Stimulated activated CD4-positive, alpha-beta T cell treated with anti-CD3 and anti-CD28 coated beads, Interleukin-4, amount 100 ng/mL, for 4 hours (primary cell): ENCODE data around the gene FAM120A.

Experiments used
- DNase-seq, 2 experiments: peaks; one replicate each; pipeline ENCODE4 v3.0.0-alpha.2; 2020

The FAM120A gene

GRCh38 chr9:93580654-93581380 is 129.3 kb downstream of the FAM120A start:
- DNase-seq, result no peak

- no peak for DNase-seq
Measured at GRCh38 chr9:93582115-93582514, 130.6 kb downstream of the FAM120A start.

DNA sequence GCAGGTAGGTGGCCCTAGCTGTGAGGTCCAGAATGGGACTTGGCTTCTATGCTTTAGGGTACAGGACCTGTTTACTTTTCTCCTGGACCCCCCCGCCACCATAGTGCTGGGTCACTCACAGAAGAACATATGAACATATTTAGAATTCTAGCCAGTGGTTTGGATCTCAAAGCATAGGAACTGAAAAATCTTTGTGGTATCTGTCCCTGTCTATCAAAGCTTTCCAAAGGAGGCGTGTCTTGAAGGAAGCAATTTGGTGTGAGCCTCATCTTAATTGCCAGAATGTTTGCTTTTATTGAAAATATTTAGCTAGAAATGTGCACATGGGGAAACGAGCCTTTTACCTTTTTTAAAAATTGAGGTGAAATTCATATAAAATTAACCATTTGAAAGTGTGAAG is 131.1 kb downstream of the FAM120A start:
- DNase-seq, result no peak

DNA sequence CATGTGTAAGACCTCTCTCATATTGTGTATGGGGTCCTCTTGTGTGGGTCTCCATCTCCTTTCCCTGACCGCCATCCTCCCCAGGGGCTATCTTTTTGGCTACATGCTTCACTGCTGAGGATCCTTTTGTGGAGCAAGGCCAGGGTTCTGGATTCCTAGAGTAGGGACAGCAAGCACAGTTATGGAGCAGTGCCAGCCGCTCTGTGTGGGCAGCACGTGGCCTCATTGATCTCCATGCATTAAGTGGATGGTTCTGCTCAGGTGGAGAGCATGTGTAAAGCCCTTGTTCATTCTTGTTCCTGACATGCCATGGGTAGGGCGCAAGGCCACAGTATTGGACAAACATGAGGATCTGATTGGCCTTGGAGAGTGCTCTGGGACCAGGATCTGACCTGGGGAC is 133.8 kb downstream of the FAM120A start:
- DNase-seq, result no peak

- DNase-seq, result no peak
Measured at GRCh38 chr9:93585695-93586094, 134.2 kb downstream of the FAM120A start.

GRCh38 chr9:93586290-93587057 is 135.0 kb downstream of the FAM120A start:
- DNase-seq, result no peak

DNA sequence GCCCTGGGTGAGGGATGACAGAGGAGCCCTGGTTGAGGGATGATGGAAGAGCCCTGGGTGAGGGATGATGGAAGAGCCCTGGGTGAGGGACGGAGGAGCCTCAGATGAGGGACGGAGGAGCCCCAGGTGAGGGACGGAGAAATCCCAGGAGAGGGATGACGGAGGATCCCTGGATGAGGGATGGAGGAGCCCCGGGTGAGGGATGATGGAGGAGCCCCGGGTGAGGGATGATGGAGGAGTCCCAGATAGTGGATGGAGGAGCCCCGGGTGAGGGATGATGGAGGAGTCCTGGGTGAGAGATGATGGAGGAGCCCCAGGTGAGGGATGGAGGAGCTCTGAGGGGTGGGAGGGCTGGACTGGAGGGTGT is 135.8 kb downstream of the FAM120A start:
- no peak for DNase-seq

DNA sequence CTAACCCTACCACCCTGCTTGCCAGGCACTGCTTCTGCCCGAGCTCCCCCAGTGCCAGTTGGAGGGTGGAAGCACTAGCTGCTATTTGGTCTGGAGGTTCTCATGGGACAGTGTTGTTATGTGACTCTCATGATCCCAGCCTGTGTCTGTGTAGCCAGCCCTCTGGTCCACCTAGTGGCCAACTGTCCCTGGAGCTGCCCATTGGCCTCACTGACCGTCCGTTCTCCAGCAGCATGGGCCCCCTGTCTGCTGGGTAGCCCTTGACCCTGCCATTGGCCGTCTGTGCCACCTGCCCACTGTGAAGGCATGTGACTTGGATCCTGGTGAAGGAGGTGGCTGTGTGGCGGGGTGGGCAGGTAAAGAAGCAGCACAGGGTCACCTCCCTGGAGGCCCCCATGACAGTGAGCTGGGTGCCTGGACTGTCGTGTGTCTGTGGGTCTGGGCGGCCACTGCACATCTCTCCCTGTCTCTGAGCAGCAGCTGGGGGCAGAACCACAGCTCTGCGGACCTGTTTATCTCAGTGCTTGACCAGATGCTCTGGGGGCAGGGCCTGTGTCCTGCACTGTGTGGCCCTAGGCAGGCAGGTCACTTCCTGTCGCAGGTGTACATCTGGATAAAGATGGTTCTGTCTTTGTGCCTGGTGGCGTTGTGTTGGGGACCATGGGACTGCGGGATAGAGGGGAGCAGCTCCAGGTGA is 136.3 kb downstream of the FAM120A start:
- no peak for DNase-seq

DNA sequence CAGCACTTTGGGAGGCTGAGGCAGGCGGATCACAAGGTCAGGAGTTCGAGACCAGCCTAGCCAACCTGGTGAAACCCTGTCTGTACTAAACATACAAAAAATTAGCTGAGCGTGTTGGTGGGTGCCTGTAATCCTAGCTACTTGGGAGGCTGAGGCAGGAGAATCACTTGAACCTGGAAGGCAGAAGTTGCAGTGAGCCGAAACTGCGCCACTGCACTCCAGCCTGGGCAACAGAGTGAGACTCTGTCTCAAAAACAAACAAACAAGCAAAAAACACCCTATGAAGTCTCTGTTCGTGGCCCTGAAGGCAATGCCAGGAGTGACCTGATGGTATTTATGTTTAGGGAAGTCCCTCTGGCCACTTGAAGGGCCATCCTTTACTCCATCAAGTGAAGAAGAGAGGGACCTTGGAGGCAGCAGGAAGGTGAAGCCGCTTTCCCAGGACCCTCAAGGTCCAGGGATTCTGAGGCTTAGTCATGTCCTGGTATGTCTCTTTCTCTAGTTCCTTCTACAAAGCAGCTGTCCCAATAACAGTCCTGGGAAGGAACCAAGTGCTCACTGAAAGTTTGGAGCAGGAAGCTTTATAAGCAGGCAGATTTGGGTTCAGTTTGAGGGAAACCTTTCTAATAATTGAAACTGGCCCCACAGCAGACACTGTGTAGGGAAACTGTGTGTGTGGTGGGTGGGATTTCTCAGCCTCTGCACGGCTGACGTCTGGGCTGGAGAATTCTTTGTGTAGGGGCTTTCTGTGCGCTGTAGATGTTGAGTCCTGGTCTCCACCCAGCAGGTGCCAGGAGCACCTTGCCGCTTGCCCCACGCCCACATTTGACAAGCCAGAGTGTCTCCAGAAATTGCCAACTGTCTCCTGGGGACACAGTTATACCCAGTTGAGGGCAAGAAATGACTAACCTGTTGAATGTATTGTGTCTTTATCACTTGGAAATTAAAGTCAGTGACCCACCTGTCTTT is 137.4 kb downstream of the FAM120A start:
- DNase-seq, result no peak

DNA sequence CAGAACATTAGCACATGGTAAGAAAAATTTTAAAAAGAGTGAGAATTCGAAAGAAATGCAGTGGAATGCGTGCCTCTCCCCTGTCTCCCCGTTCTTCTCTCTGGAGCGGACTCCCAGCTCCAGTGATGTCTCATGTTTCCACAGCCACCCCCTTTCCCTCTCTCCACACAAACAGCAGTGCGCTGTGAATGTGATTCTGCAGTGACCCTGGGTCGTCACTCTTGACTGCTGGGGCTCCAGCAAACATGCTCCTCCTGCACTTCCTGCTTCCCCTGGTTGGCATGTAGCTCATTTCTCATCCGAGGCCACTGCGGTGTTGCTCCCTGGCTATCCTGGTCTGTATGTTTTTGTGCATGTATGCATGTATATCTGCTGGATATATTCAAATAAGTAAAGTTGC is 138.2 kb downstream of the FAM120A start:
- DNase-seq, result no peak

- no peak for DNase-seq
Measured at GRCh38 chr9:93590609-93591234, 139.2 kb downstream of the FAM120A start.

DNA sequence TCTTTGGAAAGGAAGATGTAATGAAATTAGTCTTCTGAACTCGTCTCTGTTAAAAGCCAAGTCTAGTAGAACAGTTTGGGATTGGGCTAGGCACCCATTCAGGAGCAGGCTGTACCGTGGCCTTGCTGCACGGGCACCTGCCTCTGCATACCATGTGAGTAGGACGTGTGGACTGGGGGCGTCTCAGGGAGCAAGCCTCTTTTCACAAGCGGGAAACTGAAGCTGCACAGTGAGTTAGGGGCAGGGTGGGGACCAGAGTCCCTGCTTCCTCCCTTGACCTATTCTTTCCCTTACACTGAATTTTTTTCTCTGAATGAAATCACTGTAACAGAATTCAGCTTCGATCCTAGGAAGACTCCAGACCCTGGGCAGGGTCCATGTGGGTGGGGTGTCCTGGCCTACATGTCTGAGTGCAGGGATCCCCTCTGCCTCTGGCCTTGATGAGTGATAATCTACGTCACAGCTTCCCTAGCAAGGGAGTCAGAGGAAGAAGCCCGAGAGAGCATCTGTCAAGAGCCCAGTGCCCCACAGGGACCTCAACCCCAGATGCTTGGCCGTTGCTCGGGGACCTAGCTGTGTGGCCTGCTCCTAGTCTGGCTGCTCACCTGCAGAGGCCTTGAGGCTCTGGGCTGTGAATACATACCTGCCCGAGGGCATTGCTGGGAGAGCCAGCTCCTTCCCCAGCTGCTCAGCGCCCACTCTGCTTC is 140.0 kb downstream of the FAM120A start:
- DNase-seq, result no peak

GRCh38 chr9:93592008-93592642 is 140.6 kb downstream of the FAM120A start:
- DNase-seq, result no peak

DNA sequence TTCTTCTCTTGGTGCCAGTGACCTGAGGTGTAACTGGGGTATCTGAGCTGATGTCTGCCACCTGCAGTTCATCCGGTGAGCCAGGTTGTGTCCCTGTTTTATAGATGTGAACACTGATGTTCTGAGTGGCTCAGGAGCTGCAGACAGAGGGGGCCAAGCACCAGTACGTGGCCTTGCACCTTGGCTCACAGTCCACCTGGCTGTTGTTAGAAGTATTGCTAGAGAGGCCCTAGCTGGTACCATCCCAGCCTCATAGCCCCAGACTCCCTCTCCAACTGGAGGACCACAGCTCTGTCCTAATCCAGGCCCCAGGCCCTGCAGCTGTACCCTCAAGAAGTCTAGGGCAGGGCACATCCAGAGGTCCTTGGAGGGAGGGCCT is 141.1 kb downstream of the FAM120A start:
- no peak for DNase-seq

GRCh38 chr9:93593144-93593658 is 141.7 kb downstream of the FAM120A start:
- DNase-seq, result no peak

- DNase-seq, result no peak
Measured at GRCh38 chr9:93594041-93594756, 142.7 kb downstream of the FAM120A start.

DNA sequence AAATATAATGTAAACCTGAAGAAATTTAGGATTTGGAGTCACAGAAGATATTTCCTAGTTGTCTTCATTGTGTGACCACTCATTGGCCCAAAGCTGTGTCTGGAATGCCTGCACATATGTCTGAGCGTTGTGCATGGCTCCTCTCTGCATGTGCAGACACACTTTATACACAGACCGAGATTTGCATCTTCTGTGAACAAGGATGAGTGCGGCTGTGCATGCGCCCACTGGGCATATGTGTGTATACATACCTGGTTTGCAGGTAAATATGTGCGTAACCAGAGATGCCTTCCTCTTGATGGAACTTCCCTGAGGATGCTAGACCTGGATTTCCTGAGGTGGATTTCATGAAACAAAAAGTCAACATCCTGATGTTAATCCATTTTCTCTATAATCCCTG is 144.0 kb downstream of the FAM120A start:
- DNase-seq, result no peak

GRCh38 chr9:93595861-93596365 is 144.4 kb downstream of the FAM120A start:
- no peak for DNase-seq

DNA sequence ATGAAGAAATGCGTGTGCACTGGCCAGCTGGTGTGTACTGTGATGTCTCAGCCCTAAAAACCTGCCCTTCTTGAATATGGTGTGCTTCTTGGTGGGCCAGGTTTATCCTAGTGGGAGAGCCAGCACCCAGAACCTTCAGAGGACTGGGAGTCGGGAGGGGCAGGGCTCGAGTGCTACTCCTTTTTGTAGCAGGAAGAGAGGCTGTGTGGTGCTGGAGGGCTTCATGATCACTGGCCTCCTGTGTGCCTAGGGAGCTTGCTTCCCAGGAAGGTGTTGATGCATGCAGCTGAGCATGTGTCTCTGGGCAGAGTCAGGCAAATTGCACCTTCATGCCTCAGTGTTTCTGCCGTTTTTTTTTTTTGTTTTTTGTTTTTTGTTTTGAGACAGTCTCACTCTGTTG is 144.9 kb downstream of the FAM120A start:
- DNase-seq, result no peak

DNA sequence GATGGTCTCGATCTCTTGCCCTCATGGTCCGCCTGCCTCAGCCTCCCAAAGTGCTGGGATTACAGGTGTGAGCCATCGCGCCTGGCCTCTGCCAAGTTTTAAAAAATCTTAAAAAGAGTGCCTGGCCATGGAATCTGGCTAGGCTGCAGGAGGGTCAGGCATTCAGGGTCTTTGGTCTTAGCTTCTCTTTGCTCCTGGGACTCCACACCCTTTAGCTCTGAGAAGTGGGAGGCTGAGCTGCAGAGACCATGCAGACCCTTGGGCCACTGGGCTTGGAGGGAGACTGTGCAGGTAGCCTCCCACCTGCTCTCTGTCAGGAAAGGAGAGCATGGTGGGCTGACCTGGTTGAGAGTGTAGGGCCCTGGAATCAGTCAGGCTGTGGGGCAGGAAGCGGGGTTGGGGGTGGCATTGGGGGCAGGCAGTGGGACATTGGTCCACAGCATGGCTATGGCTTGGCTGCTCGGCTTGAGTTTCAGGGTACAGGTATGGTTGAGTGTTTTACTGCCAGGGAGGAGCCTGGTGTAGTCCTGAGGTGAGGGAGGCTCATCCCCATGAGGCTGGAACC is 145.7 kb downstream of the FAM120A start:
- DNase-seq, result no peak
